H1 (cell line): Measurements from ENCODE around the gene RTP2. TPM values are rescaled to one million over a fixed set of nuclear protein-coding genes. Genes with fewer than 3 reads are reported as not detected.

Source experiments
- CTCF ChIA-PET: fragments of 300-600 bp; sonication (Branson Sonifier 250); formaldehyde crosslinking; loops from one replicate; lab custom pipeline; 2021; ENCODE audit not compliant: partially characterized antibody; lab: Charles Lee
- POLR2A ChIA-PET: fragments of 300-600 bp; sonication (Branson Sonifier 250); formaldehyde crosslinking; loops from one replicate; lab custom pipeline; 2021; ENCODE audit warnings: inconsistent platforms; ENCODE audit not compliant: partially characterized antibody; lab: Charles Lee
- DNase-seq, 2 experiments: peaks; one replicate each; pipeline versions ENCODE4 v3.0.0 to v3.0.0-alpha.2; 2010 to 2022; ENCODE audit warnings: low spot score in 2 of 2, low read depth in 1 of 2, mixed read lengths in 1 of 2
- FAIRE-seq: peaks from 2 replicates; lab custom pipeline; 2011; peaks lifted over from hg19 to GRCh38; lab: Jason Lieb, UNC
- H2AFZ ChIP-seq: 2 replicates; pipeline ENCODE4 v1.8.1; 2012; ENCODE audit warnings: low read length, inconsistent platforms
- H2AK5ac ChIP-seq: 2 replicates; pipeline ENCODE4 v1.6.1; 2013; ENCODE audit warnings: low read depth, low read length
- H2BK120ac ChIP-seq: replicated peaks from 2 replicates; pipeline ENCODE3; 2013; ENCODE audit warnings: low read depth, low read length, inconsistent platforms
- H2BK12ac ChIP-seq: 2 replicates; pipeline ENCODE4 v1.6.1; 2013; ENCODE audit warnings: low read depth, low read length
- H2BK15ac ChIP-seq: 2 replicates; pipeline ENCODE4 v1.6.1; 2013; ENCODE audit warnings: low read length
- H2BK20ac ChIP-seq: 2 replicates; pipeline ENCODE4 v1.6.1; 2013; ENCODE audit warnings: low read length
- H2BK5ac ChIP-seq: 2 replicates; pipeline ENCODE4 v1.6.1; 2013; ENCODE audit warnings: low read depth, low read length
- H3K14ac ChIP-seq: 2 replicates; pipeline ENCODE4 v1.6.1; 2013; ENCODE audit warnings: inconsistent platforms; ENCODE audit not compliant: insufficient read length
- H3K18ac ChIP-seq: 2 replicates; pipeline ENCODE4 v1.6.1; 2013; ENCODE audit warnings: low read length; ENCODE audit errors: extremely low read depth
- H3K23ac ChIP-seq: 2 replicates; pipeline ENCODE4 v1.6.1; 2013; ENCODE audit warnings: inconsistent platforms; ENCODE audit not compliant: insufficient read length
- H3K23me2 ChIP-seq: 2 replicates; pipeline ENCODE4 v1.6.1; 2013; ENCODE audit warnings: low read depth, low read length
- H3K27ac ChIP-seq: 2 replicates; pipeline ENCODE4 v1.6.1; 2011; ENCODE audit warnings: low read depth, low read length, inconsistent platforms
- H3K27me3 ChIP-seq, 4 experiments: replicated peaks in 1 of 4; 1 replicate in 1 of 4; 2 replicates in 3 of 4; pipeline versions ENCODE4 v1.6.1 to v1.8.1; 2011 to 2013; ENCODE audit warnings: low read length in 3 of 4, mild to moderate bottlenecking in 3 of 4, inconsistent platforms in 2 of 4, mixed read lengths in 2 of 4, moderate library complexity in 1 of 4; ENCODE audit not compliant: control insufficient read depth in 3 of 4, insufficient read depth in 3 of 4; ENCODE audit errors: extremely low read depth in 1 of 4
- H3K36me3 ChIP-seq, 4 experiments: 2 replicates each; pipeline versions ENCODE4 v1.6.1 to v1.8.1; 2011 to 2013; ENCODE audit warnings: mild to moderate bottlenecking in 4 of 4, low read length in 3 of 4, moderate library complexity in 2 of 4, control low read depth in 1 of 4, inconsistent platforms in 1 of 4; ENCODE audit not compliant: insufficient read depth in 4 of 4, control insufficient read depth in 2 of 4
- H3K4ac ChIP-seq: replicated peaks from 2 replicates; pipeline ENCODE3; 2013; ENCODE audit warnings: low read length, low read depth, mixed read lengths, inconsistent platforms; ENCODE audit not compliant: insufficient read length
- H3K4me1 ChIP-seq, 4 experiments: replicated peaks in 1 of 4; 1 replicate in 1 of 4; 2 replicates in 3 of 4; pipeline versions ENCODE4 v1.6.1 to v1.8.1; 2011 to 2013; ENCODE audit warnings: low read length in 3 of 4, inconsistent platforms in 2 of 4, mixed read lengths in 1 of 4; ENCODE audit not compliant: insufficient read depth in 4 of 4, control insufficient read depth in 3 of 4
- H3K4me2 ChIP-seq, 2 experiments: 2 replicates each; pipeline versions ENCODE4 v1.6.1 to v1.8.1; 2011 to 2013; ENCODE audit warnings: low read depth in 2 of 2, low read length in 2 of 2, control low read depth in 1 of 2, inconsistent platforms in 1 of 2, mild to moderate bottlenecking in 1 of 2; ENCODE audit not compliant: insufficient read depth in 1 of 2
- H3K4me3 ChIP-seq, 4 experiments: fragments of 200-600, 300-600 bp in 1 of 4; sonication (generic), shearing (Covaris generic), sonication (Bioruptor Twin) in 1 of 4; 2 replicates each; pipeline versions ENCODE4 v1.5.1 to v1.8.1; 2011 to 2016; ENCODE audit warnings: low read length in 4 of 4, low read depth in 3 of 4, control low read depth in 2 of 4, inconsistent platforms in 2 of 4, mild to moderate bottlenecking in 2 of 4, mixed read lengths in 1 of 4, moderate library complexity in 1 of 4; ENCODE audit not compliant: insufficient read depth in 2 of 4; ENCODE audit errors: extremely low read depth in 1 of 4
- H3K56ac ChIP-seq: replicated peaks from 2 replicates; pipeline ENCODE3; 2013; ENCODE audit warnings: low read depth, mild to moderate bottlenecking, mixed read lengths, low read length, inconsistent platforms; ENCODE audit not compliant: insufficient read length
- H3K79me1 ChIP-seq: 2 replicates; pipeline ENCODE4 v1.6.1; 2013; ENCODE audit warnings: low read depth, low read length, control low read depth
- H3K79me2 ChIP-seq, 2 experiments: 2 replicates each; pipeline versions ENCODE4 v1.6.1 to v1.8.1; 2012 to 2013; ENCODE audit warnings: low read length in 2 of 2, mild to moderate bottlenecking in 2 of 2, inconsistent platforms in 1 of 2; ENCODE audit not compliant: insufficient read depth in 2 of 2, control insufficient read depth in 1 of 2
- H3K9ac ChIP-seq, 4 experiments: replicated peaks in 1 of 4; 1 replicate in 1 of 4; 2 replicates in 3 of 4; pipeline versions ENCODE4 v1.6.1 to v1.8.1; 2011 to 2013; ENCODE audit warnings: low read depth in 3 of 4, low read length in 3 of 4, control low read depth in 2 of 4, mild to moderate bottlenecking in 2 of 4, moderate library complexity in 2 of 4, inconsistent platforms in 1 of 4; ENCODE audit errors: extremely low read depth in 1 of 4
- H3K9me3 ChIP-seq, 2 experiments: 2 replicates each; pipeline versions ENCODE4 v1.6.1 to v1.8.1; 2012 to 2013; ENCODE audit warnings: mild to moderate bottlenecking in 2 of 2, moderate library complexity in 2 of 2, control low read depth in 1 of 2, inconsistent platforms in 1 of 2, low read depth in 1 of 2, low read length in 1 of 2, mixed read lengths in 1 of 2; ENCODE audit not compliant: insufficient read depth in 2 of 2
- H4K20me1 ChIP-seq, 2 experiments: replicated peaks in 1 of 2; 2 replicates each; pipeline versions ENCODE3 to v1.8.1; 2011 to 2013; ENCODE audit warnings: inconsistent platforms in 2 of 2, low read length in 2 of 2, mild to moderate bottlenecking in 1 of 2; ENCODE audit not compliant: insufficient read depth in 2 of 2, control insufficient read depth in 1 of 2
- H4K5ac ChIP-seq: 2 replicates; pipeline ENCODE4 v1.6.1; 2013; ENCODE audit warnings: low read length, low read depth, mixed read lengths, inconsistent platforms; ENCODE audit not compliant: insufficient read length
- H4K8ac ChIP-seq: 2 replicates; pipeline ENCODE4 v1.8.0; 2013; ENCODE audit warnings: mild to moderate bottlenecking, moderate library complexity, low read length, inconsistent platforms; ENCODE audit not compliant: insufficient read depth; ENCODE audit errors: extremely low read depth
- H4K91ac ChIP-seq: replicated peaks from 2 replicates; pipeline ENCODE3; 2013; ENCODE audit warnings: low read length, mixed read lengths, inconsistent platforms; ENCODE audit not compliant: insufficient read length
- ASH2L ChIP-seq: fragments of 200-600, 300-600 bp; sonication (generic); IDR thresholded peaks from one replicate; pipeline ENCODE4 v1.7.1; 2017; ENCODE audit warnings: low read length
- CBX5 ChIP-seq: fragments of 300-800, 300-1000 bp; sonication (generic); IDR thresholded peaks from 2 replicates; pipeline ENCODE4 v1.7.1; 2016; ENCODE audit warnings: antibody characterized with exemption, low read length, low read depth
- CREB1 ChIP-seq: IDR thresholded peaks from 2 replicates; pipeline ENCODE4 v1.6.1; 2012; ENCODE audit warnings: inconsistent platforms
- GTF2F1 ChIP-seq: IDR thresholded peaks from 2 replicates; pipeline ENCODE4 v1.6.1; 2012; ENCODE audit warnings: low read depth, low read length, improper control_type of control experiment, borderline replicate concordance
- HDAC6 ChIP-seq: IDR thresholded peaks from one replicate; pipeline ENCODE4 v1.7.1; 2012; ENCODE audit warnings: low read depth, mild to moderate bottlenecking, inconsistent platforms, low read length, moderate library complexity
- PHF8 ChIP-seq: fragments of 200-600 bp; sonication (generic); conservative IDR thresholded peaks from 2 replicates; pipeline ENCODE4 v1.7.1; 2012; ENCODE audit warnings: low read depth, mild to moderate bottlenecking, inconsistent platforms, low read length, moderate library complexity
- RNF2 ChIP-seq: fragments of 200-900, 300-1000 bp; sonication (generic); IDR thresholded peaks from 2 replicates; pipeline ENCODE4 v1.7.1; 2016; ENCODE audit warnings: borderline replicate concordance, low read depth, mild to moderate bottlenecking, antibody characterized with exemption, low read length; ENCODE audit not compliant: poor library complexity, severe bottlenecking; ENCODE audit errors: missing control alignments
- SAP30 ChIP-seq: fragments of 300-600 bp; sonication (generic); IDR thresholded peaks from 2 replicates; pipeline ENCODE4 v1.7.1; 2012; ENCODE audit warnings: low read length, moderate library complexity, mild to moderate bottlenecking, inconsistent platforms; ENCODE audit not compliant: insufficient read depth, insufficient replicate concordance
- SP4 ChIP-seq: IDR thresholded peaks from 2 replicates; pipeline ENCODE4 v1.6.1; 2012; ENCODE audit warnings: low read length, inconsistent platforms
- TEAD4 ChIP-seq: IDR thresholded peaks from 2 replicates; pipeline ENCODE4 v1.6.1; 2012; ENCODE audit warnings: low read depth, low read length, inconsistent platforms, mixed read lengths
- ZNF274 ChIP-seq: IDR thresholded peaks from 2 replicates; pipeline ENCODE4 v1.7.0; 2012; ENCODE audit warnings: low read length, borderline replicate concordance; ENCODE audit errors: extremely low read depth
- WGBS, 2 experiments: shearing (Covaris generic) in 1 of 2; methylation state at CpG; one replicate each; pipeline versions ENCODE4 v1.1.6 to v1.1.7; 2013 to 2015; ENCODE audit warnings: low lambda C conversion rate in 2 of 2, mixed read lengths in 2 of 2, inconsistent platforms in 1 of 2, low coverage in 1 of 2, missing lambda C conversion rate in 1 of 2; ENCODE audit not compliant: insufficient replicate concordance in 2 of 2, insufficient coverage in 1 of 2, insufficient read length in 1 of 2; ENCODE audit errors: extremely low coverage in 1 of 2, missing lambda C conversion rate in 1 of 2; 5-methylcytosine and 5-hydroxymethylcytosine counted together
- polyA plus RNA-seq, 7 experiments: library from polyadenylated mRNA; depleted of rRNA in 3 of 7; stranded (reverse) in 5 of 7; unstranded in 2 of 7; fragments of >200 nt in 5 of 7; fragments of 200-250 nt in 2 of 7; gene quantifications; 1 replicate in 5 of 7; 2 replicates in 1 of 7; 4 replicates in 1 of 7; pipeline versions ENCODE4 v1.2.1 to v1.2.3, GENCODE V29; 2011 to 2013; ENCODE audit warnings: missing spikeins in 2 of 7, mixed read lengths in 2 of 7
- total RNA-seq: library from RNA; stranded (reverse); fragmentation: NEBNext Ultra II Directional; extraction: Animal tissue kit (Norgen Biotek cat#: 25700); gene quantifications from 2 replicates; pipeline ENCODE4 v1.2.1, GENCODE V29; 2021

RTP2 gene
- total and polyA plus RNA-seq, 2 of the 8 experiments (the other 6 are each of a cell fraction or from before 2014, with no cell fraction given): not detected

GRCh38 chr3:187729598-187729997, 27.2 kb upstream of the RTP2 start:
- Histone ChIP-seq H3K23ac (no peak overlapping the region), H2BK12ac (no peak overlapping the region), H2BK20ac (no peak overlapping the region), H3K18ac (no peak overlapping the region), H3K4me1 (no peaks in the 10 kb centered on the region), H3K4ac (no peak overlapping the region), H2AFZ (no peak overlapping the region), H2AK5ac (no peak overlapping the region), H4K20me1 (no peaks in the 10 kb centered on the region), H3K27ac (no peak overlapping the region), H2BK120ac (no peak overlapping the region), H3K79me1 (no peaks in the 10 kb centered on the region), H4K91ac (no peak overlapping the region), H3K79me2 (no peaks in the 10 kb centered on the region), H3K27me3 (no peaks in the 10 kb centered on the region), H3K4me3 (no peak overlapping the region), H2BK15ac (no peak overlapping the region), H3K36me3 (peaks cover 9 to 65% (median 45%) of the 10 kb centered on the region in 4 experiments; a peak in 7 of 8 replicates), H3K56ac (no peak overlapping the region), H2BK5ac (no peak overlapping the region), H3K4me2 (no peak overlapping the region), H3K23me2 (no peaks in the 10 kb centered on the region), H4K5ac (no peak overlapping the region), H3K9me3 (no peaks in the 10 kb centered on the region)
- DNase-seq (no peak), FAIRE-seq (no peak)
- POLR2A ChIA-PET: no interaction called here
- 91% methylated on average over 12 of the region's 12 CpGs; no CpG with 5 or more reads in 1 of the 2 experiments for WGBS, 2 experiments
- CTCF ChIA-PET: interaction anchor here (1.0 to 2.1 kb wide), 3 partner anchors 10 to 413 kb away, joined by 3 to 13 read pairs (median 3); no protein-coding TSS in a partner anchor
- TF ChIP-seq CBX5 (no peak), TEAD4 (no peak), RNF2 (no peak), GTF2F1 (no peak), PHF8 (no peak), SAP30 (no peak), SP4 (no peak), CREB1 (no peak), ZNF274 (no peak), ASH2L (no peak), HDAC6 (no peak)
- TF ChIP-seq, all 59 proteins: peak for 0
- Histone ChIP-seq H3K14ac (no peak overlapping the region), H3K9ac (no peak overlapping the region), H4K8ac (no peak overlapping the region)
